Osteocyte (in vitro differentiated cells): ENCODE data around the gene SCARB2. TPM values are rescaled to one million over a fixed set of nuclear protein-coding genes. Genes with fewer than 3 reads are reported as not detected.

Experiments used
- DNase-seq: peaks from one replicate; pipeline ENCODE4 v3.0.0; 2021; ENCODE audit warnings: mixed read lengths; ENCODE audit not compliant: unreplicated experiment; ENCODE audit errors: extremely low spot score
- H3K27ac Mint-ChIP-seq: one replicate; pipeline ENCODE4 v1.8.0; 2021; ENCODE audit warnings: mild to moderate bottlenecking, mixed read lengths; ENCODE audit not compliant: unreplicated experiment
- H3K27me3 Mint-ChIP-seq: one replicate; pipeline ENCODE4 v1.8.0; 2021; ENCODE audit warnings: mixed read lengths; ENCODE audit not compliant: unreplicated experiment
- H3K36me3 Mint-ChIP-seq: one replicate; pipeline ENCODE4 v1.8.0; 2021; ENCODE audit warnings: mixed read lengths; ENCODE audit not compliant: unreplicated experiment
- H3K4me1 Mint-ChIP-seq: one replicate; pipeline ENCODE4 v1.8.0; 2021; ENCODE audit warnings: mixed read lengths; ENCODE audit not compliant: unreplicated experiment
- H3K4me3 Mint-ChIP-seq: one replicate; pipeline ENCODE4 v1.8.0; 2021; ENCODE audit warnings: mild to moderate bottlenecking, moderate library complexity, mixed read lengths; ENCODE audit not compliant: unreplicated experiment
- H3K9me3 Mint-ChIP-seq: one replicate; pipeline ENCODE4 v1.8.0; 2021; ENCODE audit warnings: mixed read lengths; ENCODE audit not compliant: unreplicated experiment
- CTCF ChIP-seq: fragments of 200-600 bp; sonication (generic); IDR thresholded peaks from 2 replicates; pipeline ENCODE4 v1.5.0; 2021; ENCODE audit warnings: antibody characterized with exemption, mild to moderate bottlenecking, moderate library complexity
- total RNA-seq: library from RNA; stranded (reverse); gene quantifications from 2 replicates; pipeline ENCODE4 v1.2.1, GENCODE V29; 2021

Gene SCARB2
- total RNA-seq, 1 donor from 2014 or later: 179 TPM

- H3K36me3 Mint-ChIP-seq: peaks cover 5% of the 10 kb centered on the region
- H3K9me3 Mint-ChIP-seq: no peaks in the 10 kb centered on the region
- peak overlapping the region; percentile 90 for H3K27ac Mint-ChIP-seq
- peaks cover 50% of the 10 kb centered on the region for H3K4me1 Mint-ChIP-seq
- DNase-seq: no peak
- no peaks in the 10 kb centered on the region for H3K27me3 Mint-ChIP-seq
- H3K4me3 Mint-ChIP-seq: peak overlapping the region; percentile 44
- TF ChIP-seq CTCF: peak; percentile 18
These were observed 13.9 kb downstream of the SCARB2 start for GRCh38 chr4:76199664-76200211.

- TF ChIP-seq CTCF: no peak
- no peaks in the 10 kb centered on the region for H3K27me3 Mint-ChIP-seq
- H3K36me3 Mint-ChIP-seq: peaks cover 14% of the 10 kb centered on the region
- H3K4me3 Mint-ChIP-seq: peak overlapping the region; percentile 20
- no peaks in the 10 kb centered on the region for H3K9me3 Mint-ChIP-seq
- H3K27ac Mint-ChIP-seq: peak overlapping the region; percentile 90
- H3K4me1 Mint-ChIP-seq: peaks cover 49% of the 10 kb centered on the region
- no peak for DNase-seq
These were observed 15.0 kb downstream of the SCARB2 start for GRCh38 chr4:76198411-76199237.

GRCh38 chr4:76197971-76198410 is 15.6 kb downstream of the SCARB2 start:
- Mint-ChIP-seq H3K9me3 (no peaks in the 10 kb centered on the region), H3K27me3 (no peaks in the 10 kb centered on the region), H3K27ac (peak overlapping the region; percentile 90), H3K36me3 (peaks cover 20% of the 10 kb centered on the region), H3K4me3 (peak overlapping the region; percentile 47), H3K4me1 (peaks cover 49% of the 10 kb centered on the region)
- DNase-seq: no peak
- TF ChIP-seq CTCF: no peak

DNA sequence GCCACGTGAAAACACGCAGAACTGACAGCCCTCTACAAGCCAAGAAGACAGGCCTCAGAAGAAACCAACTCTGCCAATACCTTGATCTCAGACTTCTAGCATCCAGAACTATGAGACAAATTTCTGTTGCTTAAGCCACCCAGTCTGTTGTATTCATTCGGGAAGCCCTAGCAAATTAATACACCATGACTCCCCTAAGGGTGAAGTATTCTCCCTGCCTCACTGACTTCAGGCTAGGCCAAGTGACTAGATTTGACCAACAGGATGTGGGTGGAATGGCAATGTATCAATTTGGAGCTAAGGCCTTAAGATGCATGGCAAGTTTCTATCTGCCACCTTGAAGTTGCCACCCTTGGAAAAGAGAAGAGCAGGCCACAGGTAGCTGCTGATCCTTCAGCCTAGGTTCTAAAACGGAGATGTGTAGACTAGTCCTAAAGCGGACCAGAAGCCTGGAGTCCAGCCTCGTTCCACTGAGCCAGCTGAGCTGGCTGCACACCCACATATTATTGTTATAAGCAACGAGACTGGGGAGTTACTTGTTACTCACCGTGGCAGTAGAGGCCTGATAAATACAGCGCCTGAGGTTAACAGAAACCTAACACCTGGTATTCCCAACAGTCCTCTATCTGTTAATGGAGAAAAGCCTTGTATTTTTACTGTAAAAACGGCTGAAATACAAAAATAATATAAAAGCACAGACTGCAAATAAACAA is 16.4 kb downstream of the SCARB2 start:
- peaks cover 28% of the 10 kb centered on the region for H3K36me3 Mint-ChIP-seq
- H3K4me3 Mint-ChIP-seq: no peak overlapping the region
- peak overlapping the region; percentile 90 for H3K27ac Mint-ChIP-seq
- no peak for TF ChIP-seq CTCF
- H3K9me3 Mint-ChIP-seq: no peaks in the 10 kb centered on the region
- H3K27me3 Mint-ChIP-seq: no peaks in the 10 kb centered on the region
- no peak for DNase-seq
- H3K4me1 Mint-ChIP-seq: peaks cover 49% of the 10 kb centered on the region

DNA sequence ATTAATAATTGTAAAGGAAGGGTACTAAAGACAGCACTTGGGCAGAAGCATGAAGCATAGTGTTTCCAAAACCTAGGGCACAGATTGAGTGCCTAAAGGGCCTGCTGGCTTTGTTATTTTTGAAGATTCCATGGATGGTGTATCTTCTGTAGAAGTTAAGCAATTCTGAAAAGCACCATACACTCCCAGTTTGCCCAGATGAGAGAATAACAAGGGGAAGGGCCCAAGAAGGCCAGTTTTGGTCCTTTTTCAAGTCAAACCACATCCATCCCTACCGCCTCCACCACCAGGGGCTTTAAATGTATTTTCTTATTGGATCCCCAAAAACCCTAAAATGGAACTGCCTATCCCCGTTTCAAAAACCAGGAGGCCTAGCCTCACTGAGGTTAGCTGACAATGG is 17.2 kb downstream of the SCARB2 start:
- Mint-ChIP-seq H3K4me1 (peaks cover 49% of the 10 kb centered on the region), H3K27ac (peak overlapping the region; percentile 90), H3K9me3 (no peaks in the 10 kb centered on the region), H3K27me3 (no peaks in the 10 kb centered on the region), H3K36me3 (peaks cover 35% of the 10 kb centered on the region), H3K4me3 (no peak overlapping the region)
- TF ChIP-seq CTCF: no peak
- no peak for DNase-seq
